ENCODE data around the gene FXYD2.

FXYD2 gene

DNA sequence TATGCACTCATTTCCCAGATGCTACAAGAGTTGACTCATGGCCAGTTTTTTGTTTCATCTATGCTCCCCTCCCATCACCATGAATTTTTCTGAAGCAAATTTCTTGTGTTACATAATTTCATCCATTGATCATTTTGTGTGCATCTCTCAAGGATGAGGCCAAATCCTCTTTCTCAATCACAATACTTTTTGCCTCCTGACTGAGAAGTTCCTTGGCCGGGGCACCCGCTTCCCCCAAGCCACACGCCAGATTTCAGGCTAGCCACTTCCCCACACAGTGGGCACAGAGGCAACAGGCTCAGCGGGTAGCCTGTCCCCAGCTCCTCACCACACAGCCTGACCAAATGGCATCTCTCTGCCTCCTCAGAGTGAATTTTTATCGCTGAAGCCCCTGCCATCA is 17.7 kb downstream of the FXYD2 start:
- TF ChIP-seq CTCF (IDR thresholded peaks at IDR 0.05; ENCODE audit: low read depth, low read length), result no peak
- no peak overlapping the region for H3K4me3 ChIP-seq (ENCODE audit: low read depth, low read length)

GRCh38 chr11:117805045-117805444 is 19.5 kb downstream of the FXYD2 start:
- no peak for TF ChIP-seq CTCF (IDR thresholded peaks at IDR 0.05; ENCODE audit: low read depth, low read length)
- no peak overlapping the region for H3K4me3 ChIP-seq (ENCODE audit: low read depth, low read length)

DNA sequence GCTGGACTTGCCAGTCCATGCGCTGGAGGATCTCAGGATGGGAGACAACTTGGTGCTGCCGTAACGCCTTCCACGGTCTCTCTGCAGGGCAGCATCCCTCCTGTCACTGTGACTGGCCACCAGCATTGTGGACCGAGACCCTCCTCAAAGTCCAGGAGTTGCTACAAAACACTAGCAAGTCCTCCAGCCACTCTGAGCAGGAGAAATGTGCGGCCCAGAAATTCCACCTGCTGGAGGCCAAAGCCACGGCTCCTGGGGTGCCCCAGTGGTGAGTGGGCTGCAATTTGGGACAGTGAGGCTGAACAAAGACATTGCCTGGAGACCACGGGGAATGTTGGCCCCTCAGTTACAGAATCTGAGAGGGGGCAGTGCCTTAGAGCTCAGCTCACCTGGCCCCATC is 20.6 kb downstream of the FXYD2 start:
- no peak overlapping the region for H3K4me3 ChIP-seq (ENCODE audit: low read depth, low read length)
- no peak for TF ChIP-seq CTCF (IDR thresholded peaks at IDR 0.05; ENCODE audit: low read depth, low read length)

GRCh38 chr11:117799634-117800033 is 24.9 kb downstream of the FXYD2 start:
- TF ChIP-seq CTCF (IDR thresholded peaks at IDR 0.05; ENCODE audit: low read depth, low read length), result no peak

DNA sequence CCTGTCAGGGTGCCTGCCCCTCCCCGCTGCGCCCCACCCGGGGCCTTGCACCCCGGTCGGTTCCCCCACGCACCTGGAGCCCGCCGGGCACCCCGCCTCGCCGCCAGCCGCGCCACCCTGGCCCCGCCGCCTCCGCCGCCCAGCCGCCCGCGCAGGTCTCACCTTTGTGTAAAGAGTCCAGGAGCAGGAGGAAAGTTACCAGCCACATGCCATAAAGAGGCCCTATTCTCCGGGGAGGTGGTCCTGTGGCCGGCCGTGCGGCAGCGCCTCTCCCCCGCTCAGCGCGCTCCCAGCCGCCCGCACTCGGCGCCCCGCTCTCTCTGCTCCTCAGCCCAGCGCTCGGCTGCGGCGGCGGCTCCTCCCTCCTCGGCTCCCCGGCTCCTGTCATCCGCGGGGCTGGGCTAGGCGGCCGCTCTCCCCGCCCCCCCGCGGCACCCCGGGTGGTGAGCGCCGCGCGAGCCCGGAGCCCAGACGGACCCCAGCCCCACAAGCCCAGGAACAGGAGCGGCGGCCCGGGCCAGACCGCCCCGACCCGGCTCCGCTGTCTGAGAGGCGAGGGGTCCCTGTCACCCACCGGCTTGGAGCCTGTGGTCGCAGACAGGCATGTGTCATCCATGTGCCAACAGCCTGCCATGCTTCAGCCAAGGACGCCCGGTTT is 27.5 kb downstream of the FXYD2 start, which contains the start of gene DSCAML1:
Gene DSCAML1 (minus strand): TSS at position 345 of the 658 bp plus-strand sequence. CDS start 137 bp downstream, at position 208.
- H3K4me3 ChIP-seq (ENCODE audit: low read depth, low read length), result no peak within 1 kb of the TSS
- TF ChIP-seq CTCF (IDR thresholded peaks at IDR 0.05; ENCODE audit: low read depth, low read length), result no peak

More at GRCh38 chr11:117799634-117800033, 24.9 kb downstream of the FXYD2 start:
- H3K4me3 ChIP-seq (ENCODE audit: low read depth, low read length), result no peak overlapping the region

DNA sequence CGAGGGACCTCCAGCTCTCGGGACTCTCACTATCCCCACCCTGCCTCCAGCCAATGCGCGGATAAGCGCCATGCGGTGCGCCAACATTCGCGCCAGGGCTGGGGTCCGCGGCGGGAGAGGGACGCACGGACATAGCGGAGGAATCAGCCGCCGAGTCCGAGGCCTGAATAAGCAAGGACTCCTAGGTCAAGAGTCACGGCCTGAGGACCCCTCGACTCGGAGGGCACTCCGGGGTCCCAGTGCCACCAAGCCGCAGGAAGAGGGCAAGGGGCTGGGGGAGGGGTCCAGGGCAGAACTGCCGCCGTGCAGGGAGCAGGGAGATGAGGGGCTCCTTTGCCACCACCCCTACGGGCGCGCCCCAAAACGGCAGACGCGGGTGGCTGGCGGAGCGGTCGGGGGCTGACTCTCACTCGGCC is 28.1 kb downstream of the FXYD2 start:
- no peak overlapping the region for H3K4me3 ChIP-seq (ENCODE audit: low read depth, low read length)
- no peak for TF ChIP-seq CTCF (IDR thresholded peaks at IDR 0.05; ENCODE audit: low read depth, low read length)

- no peak for TF ChIP-seq CTCF (IDR thresholded peaks at IDR 0.05; ENCODE audit: low read depth, low read length)
- no peak overlapping the region for H3K4me3 ChIP-seq (ENCODE audit: low read depth, low read length)
Observed at GRCh38 chr11:117795638-117796455, 28.7 kb downstream of the FXYD2 start.
